Measurements from ENCODE around the gene RABL6.
A peak's percentile ranks its signal among the peaks of the same experiment; 100 is the strongest.
"Not testable (repeated sequence)": the region's sequence is repeated elsewhere in the genome, so short reads cannot be mapped to it uniquely, and the experiment has no call there.

Gene RABL6

DNA sequence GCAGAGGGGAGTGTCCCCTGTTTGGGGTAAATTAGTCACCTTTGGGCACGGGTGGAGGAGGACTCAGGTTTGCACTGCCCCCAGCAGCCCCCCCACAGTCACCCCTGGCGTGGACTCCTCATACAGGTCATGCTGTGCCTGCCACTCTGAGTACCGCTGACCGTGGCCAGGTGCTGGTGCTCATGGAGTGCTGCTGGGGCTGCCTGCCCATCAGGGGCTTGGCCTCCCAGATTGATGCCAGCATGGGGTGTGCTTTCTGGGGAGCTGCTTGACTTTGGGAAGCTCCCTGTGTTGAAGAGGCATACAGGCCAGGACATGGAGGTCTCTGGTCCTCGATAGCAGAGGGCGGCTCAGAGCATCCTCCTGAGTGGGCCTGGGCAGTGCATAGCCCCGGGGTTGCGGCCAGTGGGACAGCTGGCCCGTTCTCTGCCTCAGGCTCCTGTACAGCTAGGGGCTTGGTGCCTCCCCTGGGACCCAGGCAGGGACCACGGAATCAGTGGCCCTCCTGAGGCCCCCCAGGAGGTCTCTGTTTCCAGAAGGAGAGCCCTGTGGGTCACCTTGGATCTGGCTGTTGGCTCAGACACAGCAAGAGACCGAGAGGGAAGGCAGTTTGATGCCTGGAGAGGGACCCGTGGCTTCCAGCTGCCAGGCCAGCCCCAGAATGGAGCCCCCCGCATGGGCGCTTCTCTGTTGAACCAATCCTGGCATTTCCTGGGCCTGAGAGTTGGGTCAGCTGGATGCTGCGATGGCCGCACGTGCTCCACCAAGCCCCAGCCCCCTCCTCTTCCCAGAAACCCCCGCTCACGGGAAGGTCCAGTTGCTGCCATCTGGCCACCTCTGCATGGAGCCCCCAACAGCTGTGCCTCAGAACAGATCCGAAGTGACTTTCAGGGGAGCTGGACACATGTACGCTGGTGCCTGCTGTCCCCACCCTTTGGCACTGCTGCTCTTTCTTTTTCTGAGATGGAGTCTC is 28.5 kb downstream of the RABL6 start:
- DNase-seq (ENCODE audit: low spot score) = no peak

GRCh38 chr9:136837146-136837855 is 29.6 kb downstream of the RABL6 start:
- DNase-seq (ENCODE audit: low spot score) = no peak

DNA sequence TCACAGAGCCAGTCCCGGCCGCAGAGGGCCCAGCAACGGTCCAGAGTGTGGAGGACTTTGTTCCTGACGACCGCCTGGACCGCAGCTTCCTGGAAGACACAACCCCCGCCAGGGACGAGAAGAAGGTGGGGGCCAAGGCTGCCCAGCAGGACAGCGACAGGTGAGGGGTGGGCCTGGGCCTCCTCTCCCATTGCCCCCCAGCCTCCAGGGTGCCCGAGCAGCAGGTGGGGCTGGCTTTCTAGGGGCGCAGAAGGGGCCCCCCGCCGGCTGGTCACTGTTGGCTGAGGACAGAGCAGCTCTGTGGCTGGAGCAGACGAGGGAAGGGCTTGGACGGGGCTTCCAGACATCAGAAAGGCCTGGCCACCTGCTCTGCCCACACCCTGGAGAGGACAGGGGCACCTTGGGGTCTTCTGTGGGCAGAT is 30.1 kb downstream of the RABL6 start:
- DNase-seq (ENCODE audit: low spot score) = not testable (repeated sequence)

DNA sequence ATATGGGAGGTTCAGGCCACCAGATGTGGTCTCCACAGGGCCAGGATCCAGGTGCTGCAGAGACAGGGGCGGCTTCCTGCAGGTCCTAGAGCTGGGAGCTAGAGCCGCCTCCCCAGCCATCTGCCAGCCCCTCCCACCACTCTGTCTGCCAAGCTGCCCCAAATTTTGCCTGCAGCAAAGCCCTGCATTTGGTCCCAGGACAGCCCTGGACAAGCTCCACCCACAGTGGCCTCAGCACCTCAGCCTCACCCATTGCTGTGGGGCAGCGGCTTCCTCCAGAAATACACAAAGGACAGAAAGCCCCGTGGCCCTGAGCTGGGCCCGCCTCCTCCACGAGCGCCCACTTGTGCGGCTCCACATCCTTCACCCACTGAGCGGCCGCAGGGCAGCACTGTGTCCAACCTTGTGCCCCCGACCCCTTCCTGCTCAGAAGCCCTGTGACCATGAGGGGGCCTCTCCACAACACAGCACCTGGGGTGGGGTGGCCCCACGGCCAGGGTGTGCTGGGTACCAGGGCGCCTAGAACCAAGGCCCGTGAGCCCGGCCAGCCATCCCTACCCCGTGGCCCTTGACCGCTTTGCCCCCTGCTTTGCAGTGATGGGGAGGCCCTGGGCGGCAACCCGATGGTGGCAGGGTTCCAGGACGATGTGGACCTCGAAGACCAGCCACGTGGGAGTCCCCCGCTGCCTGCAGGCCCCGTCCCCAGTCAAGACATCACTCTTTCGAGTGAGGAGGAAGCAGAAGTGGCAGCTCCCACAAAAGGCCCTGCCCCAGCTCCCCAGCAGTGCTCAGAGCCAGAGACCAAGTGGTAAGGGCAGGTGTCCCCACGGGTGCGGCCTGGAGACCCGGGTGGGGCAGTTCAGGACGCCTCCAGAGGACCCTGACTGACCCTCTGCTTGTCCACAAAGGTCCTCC is 30.8 kb downstream of the RABL6 start:
- DNase-seq (ENCODE audit: low spot score) = no peak

DNA sequence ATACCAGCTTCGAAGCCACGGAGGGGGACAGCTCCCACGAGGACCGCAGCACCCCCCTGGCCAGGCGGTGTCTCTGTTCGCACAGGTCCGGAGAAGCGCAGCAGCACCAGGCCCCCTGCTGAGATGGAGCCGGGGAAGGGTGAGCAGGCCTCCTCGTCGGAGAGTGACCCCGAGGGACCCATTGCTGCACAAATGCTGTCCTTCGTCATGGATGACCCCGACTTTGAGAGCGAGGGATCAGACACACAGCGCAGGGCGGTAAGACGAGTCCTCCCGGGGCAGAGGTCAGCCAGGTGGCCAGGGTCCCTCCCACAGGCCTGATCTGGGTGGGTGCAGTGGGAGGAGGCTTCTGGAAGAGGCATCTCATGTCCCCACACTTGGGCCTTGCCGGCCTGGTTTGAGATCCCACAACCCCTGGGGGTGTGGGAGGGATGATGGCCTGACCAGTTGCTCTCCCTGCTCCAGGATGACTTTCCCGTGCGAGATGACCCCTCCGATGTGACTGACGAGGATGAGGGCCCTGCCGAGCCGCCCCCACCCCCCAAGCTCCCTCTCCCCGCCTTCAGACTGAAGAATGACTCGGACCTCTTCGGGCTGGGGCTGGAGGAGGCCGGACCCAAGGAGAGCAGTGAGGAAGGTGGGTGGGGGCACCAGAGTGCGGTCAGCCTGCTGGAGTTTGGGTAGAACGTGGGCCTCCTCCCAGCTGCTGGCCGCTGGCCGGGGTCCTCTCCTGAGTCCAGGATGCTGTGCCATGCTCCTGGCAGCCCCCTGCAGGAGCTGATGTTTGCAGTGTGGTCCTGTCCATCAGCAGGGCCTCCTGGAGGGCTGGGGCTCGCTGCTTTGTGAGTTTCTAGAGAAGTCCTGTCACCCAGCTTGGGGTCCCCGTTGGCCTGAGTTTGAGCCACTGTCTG is 31.7 kb downstream of the RABL6 start:
- no peak for DNase-seq (ENCODE audit: low spot score)

DNA sequence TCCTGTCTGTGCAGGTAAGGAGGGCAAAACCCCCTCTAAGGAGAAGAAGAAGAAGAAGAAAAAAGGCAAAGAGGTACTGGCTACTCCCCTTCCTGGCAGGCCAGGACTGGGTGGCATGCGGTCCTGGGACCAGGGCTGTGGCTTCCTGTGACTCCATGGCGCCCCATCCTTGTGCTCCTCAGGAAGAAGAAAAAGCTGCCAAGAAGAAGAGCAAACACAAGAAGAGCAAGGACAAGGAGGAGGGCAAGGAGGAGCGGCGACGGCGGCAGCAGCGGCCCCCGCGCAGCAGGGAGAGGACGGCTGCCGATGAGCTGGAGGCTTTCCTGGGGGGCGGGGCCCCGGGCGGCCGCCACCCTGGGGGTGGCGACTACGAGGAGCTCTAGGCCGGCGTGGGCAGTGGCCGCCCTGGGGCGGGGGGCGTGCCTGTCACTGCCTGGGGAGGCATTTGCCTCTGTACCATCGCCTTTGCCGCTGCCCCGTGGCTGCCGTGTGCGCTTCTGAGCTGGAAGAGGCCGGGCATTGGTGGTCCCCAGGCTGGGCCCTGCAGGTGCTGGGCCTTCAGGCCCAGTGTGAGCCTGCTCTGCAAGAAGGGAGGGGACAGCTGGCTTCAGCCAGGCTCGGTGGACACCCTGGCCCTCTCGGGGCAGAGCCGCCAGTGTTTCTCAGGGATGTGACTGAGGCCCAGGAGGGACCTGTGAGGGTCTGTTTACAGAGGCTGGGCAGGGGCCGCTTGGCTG is 32.6 kb downstream of the RABL6 start:
- DNase-seq (ENCODE audit: low spot score) = no peak

DNA sequence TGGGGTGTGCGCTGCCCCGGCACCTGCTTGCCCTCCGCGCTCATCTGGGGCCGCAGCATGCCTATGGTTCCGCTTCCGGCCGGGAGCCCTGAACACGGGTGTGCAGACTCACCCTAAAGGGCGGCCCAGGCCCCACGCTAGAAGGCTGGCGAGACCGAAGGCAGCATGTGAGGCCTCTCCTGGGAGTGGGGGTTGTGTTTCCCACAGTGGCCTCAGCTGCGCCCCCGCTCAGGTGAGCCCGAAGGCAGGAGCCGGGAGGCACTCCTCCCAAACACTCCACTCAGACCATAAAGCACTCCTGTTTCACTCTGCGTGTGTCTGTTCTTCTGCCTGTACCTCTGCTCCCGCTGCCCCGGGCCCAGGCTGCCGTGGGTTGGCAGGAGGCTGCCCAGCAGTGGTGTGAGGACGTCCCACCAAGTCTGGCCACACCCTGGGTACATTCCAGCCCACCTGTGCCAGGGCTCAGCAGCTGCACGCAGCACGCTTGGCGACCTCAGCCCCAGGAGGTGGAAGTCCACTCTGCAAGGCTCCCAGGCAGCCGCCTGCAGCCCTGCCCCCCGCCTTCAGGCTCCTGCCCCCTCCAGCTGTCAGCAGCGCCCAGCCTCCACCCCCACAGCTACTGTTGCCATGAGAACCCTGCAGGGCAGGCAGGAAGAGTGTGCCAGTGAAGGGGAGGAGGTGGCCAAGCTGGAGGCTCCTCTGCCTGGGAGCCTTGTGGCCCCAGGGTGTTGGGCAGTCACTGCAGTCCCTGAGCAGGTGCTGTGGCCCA is 33.3 kb downstream of the RABL6 start:
- DNase-seq (ENCODE audit: low spot score) = no peak

- DNase-seq (ENCODE audit: low spot score) = not testable (repeated sequence)
Measured at GRCh38 chr9:136841646-136842379, 34.1 kb downstream of the RABL6 start.

DNA sequence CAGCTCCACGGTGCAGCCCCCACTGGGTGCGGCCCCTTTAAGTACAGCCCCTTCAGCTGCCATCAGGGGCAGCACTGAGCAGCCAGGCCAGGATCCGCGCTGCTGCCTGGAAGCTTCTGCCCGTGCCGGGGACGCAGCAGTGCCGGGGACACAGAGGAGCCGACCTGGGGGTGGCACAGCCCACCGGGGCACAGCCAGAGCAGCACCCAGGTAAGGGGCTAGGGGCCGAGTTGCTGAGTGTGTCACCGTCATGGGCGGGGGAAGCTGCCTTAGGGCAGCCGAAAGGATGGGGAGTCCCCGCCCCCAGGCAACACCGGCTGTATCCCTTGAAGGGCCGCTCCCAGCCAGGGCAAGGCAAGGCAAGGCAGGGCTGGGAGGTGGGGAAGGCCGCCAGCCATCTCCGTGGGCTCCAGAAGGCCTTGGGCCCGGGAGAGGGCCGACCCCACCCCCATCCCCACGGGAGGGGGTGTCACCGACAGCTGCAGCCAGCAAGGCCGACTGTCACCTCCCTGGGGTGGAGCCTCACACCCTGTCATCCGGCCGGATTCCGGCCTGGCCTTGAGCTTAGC is 34.7 kb downstream of the RABL6 start, which contains the start of gene AJM1:
Gene AJM1, plus strand, starts transcription at position 99 of the 569 bp plus-strand sequence. CDS start 1,937 bp downstream, outside the sequence.
- DNase-seq (ENCODE audit: low spot score) = peak; percentile 84

DNA sequence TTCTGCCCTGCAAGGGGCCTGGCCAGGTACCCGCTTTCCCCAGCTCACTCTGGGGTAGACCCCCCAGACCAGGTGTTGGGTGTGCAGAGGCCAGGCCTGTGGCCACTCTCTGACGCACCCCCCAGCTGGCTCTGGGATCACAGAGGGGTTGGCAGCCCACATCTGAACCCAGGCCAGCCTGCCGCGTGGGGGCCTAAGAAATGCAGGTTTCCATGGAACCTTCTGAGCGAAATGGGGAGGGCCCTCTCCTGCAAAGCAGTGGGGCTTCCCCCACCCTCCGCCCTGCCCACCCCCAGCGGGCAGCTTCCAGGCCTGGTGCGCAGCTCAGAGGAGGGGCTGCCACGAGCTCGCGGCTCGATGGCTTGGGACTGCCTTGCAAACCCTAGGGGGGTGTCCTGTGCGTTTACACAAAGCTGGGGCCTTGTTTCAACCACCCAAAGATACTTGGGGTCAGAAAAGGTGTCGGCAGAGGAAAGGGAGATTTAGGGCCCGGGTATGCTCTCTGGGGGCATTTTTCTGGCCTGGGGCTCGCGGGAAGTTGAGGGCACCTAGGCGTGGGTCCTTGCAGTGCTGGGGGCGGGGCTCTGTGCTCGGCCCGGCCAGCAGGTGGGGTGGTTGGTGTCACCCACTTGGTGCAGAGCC is 35.5 kb downstream of the RABL6 start:
- not testable (repeated sequence) for DNase-seq (ENCODE audit: low spot score)

GRCh38 chr9:136843801-136844740 is 36.3 kb downstream of the RABL6 start:
- DNase-seq (ENCODE audit: low spot score) = peak; percentile 66

- DNase-seq (ENCODE audit: low spot score) = no peak
Measured at GRCh38 chr9:136844761-136845464, 37.2 kb downstream of the RABL6 start.

DNA sequence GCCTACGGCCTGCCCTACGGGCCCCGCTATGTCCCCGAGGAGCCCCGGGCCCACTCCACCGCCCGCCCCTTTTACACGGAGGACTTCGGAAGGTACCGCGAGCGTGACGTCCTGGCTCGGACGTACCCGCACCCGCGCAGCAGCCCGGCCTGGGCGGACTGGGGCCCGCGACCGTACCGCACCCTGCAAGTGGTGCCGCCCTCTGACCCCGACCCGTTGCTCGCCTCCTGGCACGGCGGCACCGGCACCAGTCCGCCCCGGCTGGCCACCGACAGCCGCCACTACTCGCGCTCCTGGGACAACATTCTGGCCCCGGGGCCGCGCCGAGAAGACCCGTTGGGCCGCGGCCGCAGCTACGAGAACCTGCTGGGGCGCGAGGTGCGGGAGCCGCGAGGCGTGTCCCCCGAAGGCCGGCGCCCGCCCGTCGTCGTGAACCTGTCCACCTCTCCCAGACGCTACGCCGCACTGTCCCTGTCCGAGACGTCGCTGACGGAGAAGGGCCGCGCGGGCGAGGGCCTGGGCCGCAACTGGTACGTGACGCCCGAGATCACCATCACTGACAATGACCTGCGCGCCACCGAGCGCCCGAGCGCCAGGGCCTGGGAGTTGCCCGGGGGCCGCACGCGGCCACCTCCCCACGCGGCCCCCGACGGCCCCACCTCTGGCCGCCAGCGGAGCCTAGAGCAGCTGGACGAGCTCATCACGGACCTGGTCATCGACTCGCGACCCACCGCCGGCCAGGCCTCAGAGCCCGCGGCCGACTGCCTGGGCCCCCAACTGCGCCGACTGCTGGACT is 37.9 kb downstream of the RABL6 start:
- DNase-seq (ENCODE audit: low spot score) = no peak

- no peak for DNase-seq (ENCODE audit: low spot score)
Measured at GRCh38 chr9:136846376-136847087, 38.8 kb downstream of the RABL6 start.

Measured in CD4-positive, alpha-beta T cell treated with Interleukin-2 at 100 ng/mL for 4 hours (primary cell).